ENCODE measurements around the gene MOV10L1.

MOV10L1 gene

GRCh38 chr22:50184902-50185374 is 95.1 kb downstream of the MOV10L1 start:
- in situ Hi-C loops (cut with MboI; ENCODE audit: low sequenced_read_pairs): no loop called here

- in situ Hi-C loops (cut with MboI; ENCODE audit: low sequenced_read_pairs): no loop called here
These were observed 95.7 kb downstream of the MOV10L1 start, which contains the start of gene TRABD for GRCh38 chr22:50185375-50186087. TSS of gene TRABD (plus strand) at chr22:50185913. CDS start at chr22:50193061, 7,148 bp downstream.

- in situ Hi-C loops (cut with MboI; ENCODE audit: low sequenced_read_pairs): no loop called here
These were observed 96.4 kb downstream of the MOV10L1 start for GRCh38 chr22:50186181-50186714.

GRCh38 chr22:50186761-50187523 is 97.1 kb downstream of the MOV10L1 start:
- in situ Hi-C loops (cut with MboI; ENCODE audit: low sequenced_read_pairs): no loop called here

- in situ Hi-C loops (cut with MboI; ENCODE audit: low sequenced_read_pairs): no loop called here
These were observed 98.5 kb downstream of the MOV10L1 start for GRCh38 chr22:50188356-50188755.

GRCh38 chr22:50189184-50189848 is 99.5 kb downstream of the MOV10L1 start:
- in situ Hi-C loops (cut with MboI; ENCODE audit: low sequenced_read_pairs): no loop called here

GRCh38 chr22:50189849-50190181 is 100.0 kb downstream of the MOV10L1 start:
- in situ Hi-C loops (cut with MboI; ENCODE audit: low sequenced_read_pairs): no loop called here

GRCh38 chr22:50190182-50190940 is 100.6 kb downstream of the MOV10L1 start:
- in situ Hi-C loops (cut with MboI; ENCODE audit: low sequenced_read_pairs): no loop called here

- in situ Hi-C loops (cut with MboI; ENCODE audit: low sequenced_read_pairs): no loop called here
These were observed 101.3 kb downstream of the MOV10L1 start for GRCh38 chr22:50190941-50191741.

GRCh38 chr22:50192436-50193204 is 102.8 kb downstream of the MOV10L1 start:
- in situ Hi-C loops (cut with MboI; ENCODE audit: low sequenced_read_pairs): no loop called here

GRCh38 chr22:50193621-50194020 is 103.8 kb downstream of the MOV10L1 start:
- in situ Hi-C loops (cut with MboI; ENCODE audit: low sequenced_read_pairs): no loop called here

GRCh38 chr22:50194037-50194805 is 104.4 kb downstream of the MOV10L1 start:
- in situ Hi-C loops (cut with MboI; ENCODE audit: low sequenced_read_pairs): no loop called here

- in situ Hi-C loops (cut with MboI; ENCODE audit: low sequenced_read_pairs): no loop called here
These were observed 106.5 kb downstream of the MOV10L1 start for GRCh38 chr22:50196256-50196655.

- in situ Hi-C loops (cut with MboI; ENCODE audit: low sequenced_read_pairs): no loop called here
These were observed 107.4 kb downstream of the MOV10L1 start for GRCh38 chr22:50197000-50197800.

- in situ Hi-C loops (cut with MboI; ENCODE audit: low sequenced_read_pairs): no loop called here
These were observed 108.2 kb downstream of the MOV10L1 start for GRCh38 chr22:50197856-50198623.

- in situ Hi-C loops (cut with MboI; ENCODE audit: low sequenced_read_pairs): no loop called here
These were observed 108.8 kb downstream of the MOV10L1 start for GRCh38 chr22:50198624-50199017.

GRCh38 chr22:50199251-50199721 is 109.5 kb downstream of the MOV10L1 start:
- in situ Hi-C loops (cut with MboI; ENCODE audit: low sequenced_read_pairs): no loop called here
